Mesenchymal stem cell (in vitro differentiated cells and primary cell): ENCODE results near the gene CHST2.
A peak's percentile ranks its signal among the peaks of the same experiment; 100 is the strongest.

ENCODE experiments used
- DNase-seq: peaks from one replicate; pipeline ENCODE4 v3.0.0-alpha.2; 2013
- H2AFZ ChIP-seq: one replicate; pipeline ENCODE4 v1.6.1; 2013; ENCODE audit warnings: low read depth, mild to moderate bottlenecking, control low read depth, inconsistent platforms, low read length, moderate library complexity
- H2AK5ac ChIP-seq: 2 replicates; pipeline ENCODE4 v1.6.1; 2013; ENCODE audit warnings: low read length, moderate library complexity, mild to moderate bottlenecking, inconsistent platforms; ENCODE audit not compliant: severe bottlenecking
- H2BK120ac ChIP-seq: one replicate; pipeline ENCODE4 v1.6.1; 2013; ENCODE audit warnings: low read depth, mild to moderate bottlenecking, inconsistent platforms, low read length, moderate library complexity
- H2BK12ac ChIP-seq, 2 experiments: one replicate each; pipeline ENCODE4 v1.6.1; 2013; ENCODE audit warnings: inconsistent platforms in 2 of 2, low read length in 2 of 2, mild to moderate bottlenecking in 2 of 2, moderate library complexity in 2 of 2, control low read depth in 1 of 2
- H2BK15ac ChIP-seq: one replicate; pipeline ENCODE4 v1.6.1; 2013; ENCODE audit warnings: mild to moderate bottlenecking, low read depth, inconsistent platforms; ENCODE audit not compliant: poor library complexity, severe bottlenecking
- H2BK5ac ChIP-seq: 2 replicates; pipeline ENCODE4 v1.6.1; 2013; ENCODE audit warnings: low read depth, mild to moderate bottlenecking, low read length, control low read depth, inconsistent platforms; ENCODE audit not compliant: poor library complexity, severe bottlenecking
- H3K14ac ChIP-seq, 2 experiments: one replicate each; pipeline ENCODE4 v1.6.1; 2013; ENCODE audit warnings: inconsistent platforms in 2 of 2, low read length in 2 of 2, control low read depth in 1 of 2, mild to moderate bottlenecking in 1 of 2, moderate library complexity in 1 of 2
- H3K18ac ChIP-seq, 2 experiments: one replicate each; pipeline ENCODE4 v1.6.1; 2013; ENCODE audit warnings: inconsistent platforms in 2 of 2, low read length in 2 of 2, control low read depth in 1 of 2, low read depth in 1 of 2, mild to moderate bottlenecking in 1 of 2
- H3K23ac ChIP-seq, 2 experiments: one replicate each; pipeline ENCODE4 v1.6.1; 2013; ENCODE audit warnings: inconsistent platforms in 2 of 2, low read length in 2 of 2, mild to moderate bottlenecking in 2 of 2, moderate library complexity in 2 of 2, control low read depth in 1 of 2
- H3K27ac ChIP-seq: 2 replicates; pipeline ENCODE4 v1.5.1; 2013; ENCODE audit warnings: mild to moderate bottlenecking, moderate library complexity, low read length, control low read depth, inconsistent platforms; ENCODE audit not compliant: poor library complexity, severe bottlenecking
- H3K27me3 ChIP-seq, 2 experiments: 2 replicates each; pipeline versions ENCODE4 v1.6.1 to v1.7.0; 2013; ENCODE audit warnings: low read length in 2 of 2, mild to moderate bottlenecking in 2 of 2, moderate library complexity in 2 of 2, control low read depth in 1 of 2, inconsistent platforms in 1 of 2; ENCODE audit not compliant: control insufficient read depth in 1 of 2, insufficient read depth in 1 of 2
- H3K36me3 ChIP-seq, 2 experiments: 2 replicates each; pipeline versions ENCODE4 v1.6.1 to v1.7.0; 2013; ENCODE audit warnings: low read length in 2 of 2, control low read depth in 1 of 2, inconsistent platforms in 1 of 2, low read depth in 1 of 2, mild to moderate bottlenecking in 1 of 2; ENCODE audit not compliant: insufficient read depth in 2 of 2, control insufficient read depth in 1 of 2
- H3K4ac ChIP-seq, 2 experiments: one replicate each; pipeline ENCODE4 v1.6.1; 2013; ENCODE audit warnings: inconsistent platforms in 2 of 2, low read length in 2 of 2, mild to moderate bottlenecking in 2 of 2, moderate library complexity in 2 of 2, control low read depth in 1 of 2, low read depth in 1 of 2
- H3K4me1 ChIP-seq: 2 replicates; pipeline ENCODE4 v1.6.1; 2013; ENCODE audit warnings: low read depth, low read length, control low read depth; ENCODE audit not compliant: control insufficient read depth, insufficient read depth
- H3K4me2 ChIP-seq: 2 replicates; pipeline ENCODE4 v1.6.1; 2013; ENCODE audit warnings: low read length, mild to moderate bottlenecking, inconsistent platforms; ENCODE audit not compliant: poor library complexity, severe bottlenecking
- H3K4me3 ChIP-seq, 2 experiments: 2 replicates each; pipeline versions ENCODE4 v1.5.1 to v1.7.0; 2013; ENCODE audit warnings: low read length in 2 of 2, mild to moderate bottlenecking in 2 of 2, control low read depth in 1 of 2, low read depth in 1 of 2; ENCODE audit not compliant: insufficient read depth in 1 of 2
- H3K79me1 ChIP-seq: replicated peaks from 2 replicates; pipeline ENCODE4 v1.6.1; 2013; ENCODE audit warnings: mild to moderate bottlenecking, control low read depth, low read length, inconsistent platforms; ENCODE audit not compliant: poor library complexity, severe bottlenecking
- H3K9ac ChIP-seq: 2 replicates; pipeline ENCODE4 v1.7.0; 2013; ENCODE audit warnings: mild to moderate bottlenecking, low read length, moderate library complexity
- H3K9me3 ChIP-seq: 2 replicates; pipeline ENCODE4 v1.7.0; 2013; ENCODE audit warnings: mild to moderate bottlenecking, low read length; ENCODE audit not compliant: control insufficient read depth
- H4K8ac ChIP-seq: one replicate; pipeline ENCODE4 v1.6.1; 2013; ENCODE audit warnings: inconsistent platforms, mild to moderate bottlenecking, low read length, moderate library complexity
- H4K91ac ChIP-seq: one replicate; pipeline ENCODE4 v1.6.1; 2013; ENCODE audit warnings: mild to moderate bottlenecking, low read length, inconsistent platforms
- WGBS: methylation state at CpG from one replicate; pipeline ENCODE4 v1.1.7; 2013; ENCODE audit warnings: mixed read lengths; 5-methylcytosine and 5-hydroxymethylcytosine counted together

The CHST2 gene

DNA sequence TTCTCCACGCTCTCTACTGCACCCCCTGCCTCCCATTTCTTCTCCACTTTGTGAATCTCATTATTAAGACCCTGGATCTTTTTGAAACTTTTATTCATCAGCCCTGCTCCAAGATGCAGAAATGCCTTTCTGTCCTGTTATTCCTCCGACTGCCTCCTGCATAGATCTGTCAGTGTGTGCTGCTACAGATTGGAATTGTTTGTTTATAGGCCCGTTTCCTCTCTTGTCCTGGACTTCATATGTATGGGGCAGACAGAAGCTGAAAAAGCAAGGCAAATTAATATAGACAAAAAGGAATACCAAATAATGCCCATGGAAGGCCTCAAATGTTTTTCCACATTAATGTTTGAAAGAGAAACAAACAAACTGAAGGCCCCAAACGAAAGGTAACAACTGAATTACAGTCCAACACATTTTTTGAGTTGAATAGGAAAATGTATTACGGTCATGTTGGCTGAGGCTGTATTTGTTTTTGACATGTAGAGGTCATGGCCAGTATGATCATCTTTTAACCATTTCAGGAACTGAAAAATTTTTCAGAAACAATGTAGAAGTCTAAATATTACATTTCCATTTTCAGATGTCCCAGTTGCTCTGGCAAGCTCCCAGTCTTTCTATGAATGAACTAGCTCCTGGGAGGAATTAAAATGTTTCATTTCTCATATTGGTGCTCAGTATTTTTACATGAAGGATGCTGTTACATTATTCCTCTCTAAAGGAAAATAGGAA is 8.8 kb downstream of the CHST2 start:
- DNase-seq, result peak; percentile 51
- Histone ChIP-seq H3K4ac (no peak overlapping the region), H3K27ac (no peak overlapping the region), H3K9me3 (no peaks in the 10 kb centered on the region), H3K4me2 (no peak overlapping the region), H3K9ac (no peak overlapping the region), H2AK5ac (no peak overlapping the region), H3K79me1 (peaks cover 18% of the 10 kb centered on the region), H3K23ac (no peak overlapping the region), H4K91ac (no peak overlapping the region), H3K14ac (no peak overlapping the region), H3K36me3 (peaks cover 0 to 3% of the 10 kb centered on the region in 2 experiments), H2BK15ac (no peak overlapping the region), H2BK12ac (no peak overlapping the region), H3K4me1 (peaks cover 2% of the 10 kb centered on the region), H3K4me3 (no peak overlapping the region), H2AFZ (no peak overlapping the region), H2BK120ac (no peak overlapping the region), H3K27me3 (no peaks in the 10 kb centered on the region), H4K8ac (no peak overlapping the region), H3K18ac (no peak overlapping the region), H2BK5ac (no peak overlapping the region)
- 35% methylated on average over 3 of the region's 5 CpGs for WGBS

GRCh38 chr3:143132246-143132980 is 12.8 kb downstream of the CHST2 start:
- Histone ChIP-seq H3K27me3 (no peaks in the 10 kb centered on the region), H3K4me2 (no peak overlapping the region), H2BK120ac (no peak overlapping the region), H3K14ac (no peak overlapping the region), H3K79me1 (peaks cover 5% of the 10 kb centered on the region), H3K4me3 (no peak overlapping the region), H3K18ac (no peak overlapping the region), H2BK5ac (no peak overlapping the region), H3K4ac (no peak overlapping the region), H3K9ac (no peak overlapping the region), H4K91ac (no peak overlapping the region), H4K8ac (no peak overlapping the region), H3K27ac (no peak overlapping the region), H3K9me3 (no peaks in the 10 kb centered on the region), H3K23ac (no peak overlapping the region), H2AFZ (no peak overlapping the region), H3K4me1 (peaks cover 7% of the 10 kb centered on the region), H2AK5ac (no peak overlapping the region), H2BK15ac (no peak overlapping the region), H2BK12ac (no peak overlapping the region), H3K36me3 (peaks cover 0 to 3% of the 10 kb centered on the region in 2 experiments)
- DNase-seq, result no peak
- 96% methylated on average over 2 of the region's 3 CpGs for WGBS

DNA sequence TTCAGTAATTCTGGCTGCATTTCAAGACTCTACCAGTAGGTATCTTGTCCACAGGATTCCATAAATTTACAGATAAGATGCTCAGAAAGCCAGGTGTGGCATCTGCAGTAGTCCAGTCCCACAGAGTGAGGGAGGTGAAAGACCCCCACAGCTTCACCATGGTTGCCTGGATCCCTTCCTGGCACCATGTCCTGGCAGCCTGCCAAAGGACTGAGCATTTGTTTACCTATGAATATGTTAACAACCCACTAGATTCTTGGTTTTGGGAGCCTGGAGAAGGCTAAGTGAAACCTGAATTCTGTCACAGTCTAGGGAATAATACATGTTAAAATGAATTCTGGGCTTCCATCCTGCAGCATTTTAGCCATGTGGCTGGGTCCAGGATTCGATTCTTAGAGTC is 14.9 kb downstream of the CHST2 start:
- no peaks in the 10 kb centered on the region for H3K36me3 ChIP-seq
- peak overlapping the region; percentile 51 for H3K27ac ChIP-seq
- no peak overlapping the region for H4K8ac ChIP-seq
- H2AFZ ChIP-seq, result no peak overlapping the region
- H3K4me3 ChIP-seq, result no peak overlapping the region
- H2BK5ac ChIP-seq, result no peak overlapping the region
- peak overlapping the region; percentile 29 to 57 for H2BK12ac ChIP-seq
- no peaks in the 10 kb centered on the region for H3K27me3 ChIP-seq
- H2AK5ac ChIP-seq, result no peak overlapping the region
- H3K14ac ChIP-seq, result no peak overlapping the region
- H2BK120ac ChIP-seq, result peak overlapping the region; percentile 51
- peak overlapping the region; percentile 47 for H4K91ac ChIP-seq
- H3K23ac ChIP-seq, result no peak overlapping the region
- H3K4me2 ChIP-seq, result no peak overlapping the region
- no peak for DNase-seq
- H3K79me1 ChIP-seq, result peaks cover 2% of the 10 kb centered on the region
- peak overlapping the region in 1 of 2 experiments; percentile 47 for H3K4ac ChIP-seq
- peak overlapping the region; percentile 30 for H3K9ac ChIP-seq
- H2BK15ac ChIP-seq, result peak overlapping the region; percentile 97
- WGBS, result 100% methylated on average over 1 of the region's 1 CpG
- H3K4me1 ChIP-seq, result peaks cover 7% of the 10 kb centered on the region
- H3K9me3 ChIP-seq, result no peaks in the 10 kb centered on the region
- H3K18ac ChIP-seq, result peak overlapping the region; percentile 30 to 54

DNA sequence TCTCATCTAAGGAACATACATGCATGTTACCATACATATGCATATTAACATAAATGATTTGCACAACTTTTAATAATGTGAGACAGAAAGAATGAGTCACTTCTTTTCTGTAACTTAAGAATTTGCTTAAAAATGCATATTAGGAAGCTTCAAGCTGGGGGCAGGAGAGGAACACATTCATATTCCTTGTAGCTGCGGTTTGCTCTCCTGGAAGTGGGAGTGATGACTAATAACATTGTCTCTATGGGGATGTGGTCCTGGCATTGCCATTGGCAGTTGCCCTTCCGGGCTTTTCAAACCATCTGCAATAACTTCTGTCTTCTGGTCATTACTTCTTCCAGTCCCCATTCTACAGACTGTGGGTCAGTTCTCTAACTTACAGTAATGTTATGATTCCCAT is 15.6 kb downstream of the CHST2 start:
- Histone ChIP-seq H2BK5ac (no peak overlapping the region), H3K79me1 (no peaks in the 10 kb centered on the region), H3K18ac (no peak overlapping the region), H4K91ac (no peak overlapping the region), H3K27me3 (no peaks in the 10 kb centered on the region), H3K36me3 (no peaks in the 10 kb centered on the region), H3K4ac (no peak overlapping the region), H3K9me3 (no peaks in the 10 kb centered on the region), H3K14ac (no peak overlapping the region), H2AFZ (no peak overlapping the region), H3K4me1 (peaks cover 7% of the 10 kb centered on the region), H2BK15ac (no peak overlapping the region), H2BK12ac (no peak overlapping the region), H3K4me3 (no peak overlapping the region), H4K8ac (no peak overlapping the region), H3K27ac (peak overlapping the region; percentile 35), H3K4me2 (no peak overlapping the region), H3K23ac (no peak overlapping the region), H2AK5ac (no peak overlapping the region), H2BK120ac (no peak overlapping the region), H3K9ac (peak overlapping the region; percentile 30)
- DNase-seq, result peak; percentile 90
- WGBS, result 0% methylated on average over 2 of the region's 2 CpGs
